Heart left ventricle (tissue), 16 donors: ENCODE results near the gene MINK1. TPM values are rescaled to one million over a fixed set of nuclear protein-coding genes. Genes with fewer than 3 reads are reported as not detected.
A peak's percentile ranks its signal among the peaks of the same experiment; 100 is the strongest.

Experiments
- ATAC-seq, 4 donors: fragments of 200-7000 bp; cut with Tn5 transposase; one replicate each; pipeline ENCODE4 v1.9.1; 2020 to 2022; ENCODE audit warnings: moderate library complexity in 4 of 4, mild to moderate bottlenecking in 3 of 4, moderate number of reproducible peaks in 1 of 4
- DNase-seq, 5 donors: peaks; one replicate each; pipeline ENCODE4 v3.0.0-alpha.2; 2020
- H3K27ac ChIP-seq, 12 donors: fragments of 200-600 bp; sonication (generic) in 4 of 12; one replicate each; pipeline versions ENCODE4 v1.5.0 to v1.8.0; 2016 to 2022; ENCODE audit warnings: mild to moderate bottlenecking in 2 of 12
- H3K27me3 ChIP-seq, 9 donors: fragments of 200-600 bp; sonication (generic) in 2 of 9; one replicate each; pipeline versions ENCODE4 v1.5.1 to v1.8.0; 2016 to 2022; ENCODE audit warnings: mild to moderate bottlenecking in 3 of 9
- H3K36me3 ChIP-seq, 9 donors: fragments of 200-600 bp; sonication (generic) in 2 of 9; one replicate each; pipeline versions ENCODE4 v1.5.0 to v1.8.0; 2018 to 2022; ENCODE audit warnings: mild to moderate bottlenecking in 2 of 9
- H3K4me1 ChIP-seq, 12 donors: fragments of 200-600 bp; sonication (generic) in 4 of 12; one replicate each; pipeline versions ENCODE4 v1.5.0 to v1.8.0; 2016 to 2022; ENCODE audit warnings: mild to moderate bottlenecking in 3 of 12
- H3K4me3 ChIP-seq, 12 donors: fragments of 200-600 bp; sonication (generic) in 4 of 12; one replicate each; pipeline versions ENCODE4 v1.5.0 to v1.8.0; 2017 to 2022; ENCODE audit warnings: mild to moderate bottlenecking in 9 of 12, moderate library complexity in 4 of 12
- H3K9me3 ChIP-seq, 12 donors: fragments of 200-600 bp; sonication (generic) in 4 of 12; one replicate each; pipeline versions ENCODE4 v1.5.0 to v1.8.0; 2016 to 2022; ENCODE audit warnings: mild to moderate bottlenecking in 1 of 12
- CTCF ChIP-seq, 12 donors: fragments of 200-600 bp; sonication (generic) in 4 of 12; IDR thresholded peaks; one replicate each; pipeline versions ENCODE4 v1.5.0 to v1.8.0; 2018 to 2022; ENCODE audit warnings: antibody characterized with exemption in 12 of 12, mild to moderate bottlenecking in 5 of 12
- POLR2A ChIP-seq, 2 donors: fragments of 450-650 bp; IDR thresholded peaks; one replicate each; pipeline ENCODE4 v1.6.1; 2017; ENCODE audit warnings: antibody characterized with exemption in 2 of 2, mild to moderate bottlenecking in 2 of 2, moderate library complexity in 2 of 2
- WGBS, 4 donors: extraction: QIAGEN DNeasy Blood & Tissue Kit in 2 of 4; methylation state at CpG; one replicate each; pipeline versions ENCODE4 v1.1.5 to v1.1.7; 2013 to 2018; 5-methylcytosine and 5-hydroxymethylcytosine counted together
- intact Hi-C, 10 donors: fragments of 100-400 bp; cut with DNase I; formaldehyde crosslinking; loops; one replicate each; pipeline versions ENCODE4 v1.11.1 to v1.14.2; 2022
- polyA plus RNA-seq, 2 donors: library from polyadenylated mRNA; stranded (reverse); fragments of 200-250 nt; gene quantifications; one replicate each; pipeline ENCODE4 v1.2.3, GENCODE V29; 2013
- total RNA-seq, 9 donors: library from RNA; depleted of rRNA in 2 of 9; stranded (reverse); fragments of >200 nt in 2 of 9; fragmentation: NEBNext Ultra II Directional in 3 of 9; extraction: Animal tissue kit (Norgen Biotek cat#: 25700) in 3 of 9; gene quantifications; one replicate each; pipeline versions ENCODE4 v1.1.0 to v1.2.4, GENCODE V29; 2016 to 2023
- donor health status: ischemic (EF 13 %, LVEDD 7.1; RV severe dilation, severe dysfunction).
- donor health status: healthy with polysubstance abuse.
- donor health status: DM: no; HTN: yes; CAD: no.
- donor health status: DM: no; HTN: no; CAD: no.
- donor health status: ischemic (EF 25% LVEDD 6.9; RV normal size, moderate dysfunction).
- donor health status: ischemic (EF 25% LVEDD 5.7; RV mildly dilated, moderate dysfunction).
- donor health status: healthy.
- donor health status: DM: yes; HTN: yes; CAD: no.
- donor health status: ischemic (EF 35%, LVEDD 5.7; RV mildly dilated, moderate dysfunction).
- donor health status: nonischemic (EF 11% LVEDD 7.7; RV severe dilation, severe dysfunction).
- donor health status: DM: yes; HTN: yes; CAD: no.
- donor health status: PGD.
- donor health status: ischemic (EF 29% LVEDD 5.4; RV normal size, mild dysfunction).
- donor health status: nonischemic (EF 23%, LVEDD 6.1; RV moderate dilation, normal function).

The MINK1 gene
- total and polyA plus RNA-seq, 11 donors = 23.1 to 55.8 (median 33.0) TPM

DNA sequence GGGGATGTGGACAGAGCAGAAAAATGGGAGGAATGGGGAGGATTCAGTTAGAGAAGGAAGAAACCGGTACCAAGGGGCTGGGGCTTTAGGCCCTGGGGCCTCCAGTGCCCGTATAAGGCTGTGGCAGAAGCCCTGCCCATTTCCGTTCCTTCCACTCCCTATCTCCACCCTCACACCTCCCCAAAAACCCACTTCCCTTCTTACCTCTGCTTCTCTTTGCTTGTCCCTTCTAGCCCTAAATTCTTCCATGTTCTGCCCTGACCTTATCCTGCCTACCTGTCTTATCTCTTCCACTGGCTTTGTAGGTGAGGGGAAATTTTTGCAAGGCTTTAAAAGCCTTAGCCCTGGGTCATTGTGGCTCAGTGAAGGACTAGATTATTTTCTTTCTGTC is 111.0 kb downstream of the MINK1 start:
- H3K27me3 ChIP-seq = no peaks in the 10 kb centered on the region
- WGBS, 4 donors = 43 to 53% (median 50%) methylated on average over 3 of the region's 3 CpGs
- H3K27ac ChIP-seq = peak overlapping the region in 6 of 12 donors; percentile 39 to 99 (median 83)
- H3K36me3 ChIP-seq = peaks cover 0 to 56% (median 49%) of the 10 kb centered on the region in 9 donors
- intact Hi-C loops = loop anchor here in 2 of 10 donors (5.0 kb wide), 2 partner anchors 37 to 53 kb away; partner anchors contain the start of genes INCA1 (in 1 of the 2) and KIF1C (in 1 of the 2)
- DNase-seq (no peak), ATAC-seq (no peak)
- TF ChIP-seq POLR2A (IDR thresholded peaks at IDR 0.05) (no peak), CTCF (IDR thresholded peaks at IDR 0.05) (no peak)
- H3K4me1 ChIP-seq = peaks cover 15 to 66% (median 45%) of the 10 kb centered on the region in 12 donors
- H3K9me3 ChIP-seq = no peaks in the 10 kb centered on the region
- H3K4me3 ChIP-seq = peak overlapping the region in 1 of 12 donors; percentile 98

GRCh38 chr17:4944554-4945175 is 111.5 kb downstream of the MINK1 start:
- TF ChIP-seq POLR2A (IDR thresholded peaks at IDR 0.05) = no peak
- no peak for TF ChIP-seq CTCF (IDR thresholded peaks at IDR 0.05)
- DNase-seq (peak in 1 of 5 donors; percentile 57), ATAC-seq (no peak)
- Histone ChIP-seq H3K9me3 (no peaks in the 10 kb centered on the region), H3K36me3 (peaks cover 0 to 56% (median 49%) of the 10 kb centered on the region in 9 donors), H3K27ac (peak overlapping the region in 10 of 12 donors; percentile 6 to 100 (median 66)), H3K4me3 (peak overlapping the region in 2 of 12 donors; percentile 98 to 100), H3K27me3 (no peaks in the 10 kb centered on the region), H3K4me1 (peaks cover 15 to 68% (median 46%) of the 10 kb centered on the region in 12 donors)
- 57 to 60% (median 58%) methylated on average over 8 of the region's 8 CpGs for WGBS, 4 donors
- intact Hi-C loops = loop anchor here in 3 of 10 donors (5.0 kb wide), 3 partner anchors 37 to 53 kb away; partner anchors contain the start of genes CAMTA2 (in 1 of the 3), INCA1 (in 1 of the 3) and KIF1C (in 1 of the 3)

DNA sequence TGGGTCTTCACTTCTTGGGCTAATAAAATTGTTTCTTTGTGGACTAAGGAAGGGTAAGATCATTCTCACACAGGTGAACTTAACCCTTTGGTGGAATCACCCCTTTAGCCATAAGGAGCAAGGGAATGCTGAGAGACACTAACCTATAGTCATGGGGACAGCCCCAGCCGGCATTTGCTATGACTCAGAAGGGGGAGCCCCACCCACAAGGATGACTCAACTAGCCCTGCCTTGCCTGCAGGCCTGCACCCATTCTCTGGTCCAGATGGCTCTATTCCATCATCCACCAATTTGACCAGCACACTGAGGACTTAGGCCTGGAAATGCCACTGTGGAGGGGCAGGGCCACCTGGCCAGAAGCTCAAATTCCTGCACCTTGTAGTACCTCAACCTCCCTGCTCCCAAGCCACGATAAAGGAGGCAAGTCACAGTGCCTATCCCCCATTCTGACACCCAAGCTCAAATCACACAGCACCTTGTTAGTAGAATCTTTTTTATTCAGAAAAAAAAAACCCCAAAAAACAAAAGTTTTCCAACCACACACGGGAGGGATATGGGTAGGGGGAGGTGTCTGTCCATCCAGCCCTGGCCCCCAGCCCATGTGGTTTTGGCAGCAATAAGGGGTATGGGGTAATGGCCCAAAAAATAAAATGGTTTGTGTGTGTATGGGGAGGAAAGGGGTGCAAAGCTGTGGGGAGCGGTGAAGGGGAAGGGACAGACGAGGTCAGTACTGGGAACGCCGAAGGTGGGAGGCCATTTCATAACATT is 112.2 kb downstream of the MINK1 start:
- peaks cover 15 to 75% (median 52%) of the 10 kb centered on the region in 12 donors for H3K4me1 ChIP-seq

More for the DNA sequence above, 112.2 kb downstream of the MINK1 start:
- peaks cover 0 to 56% (median 49%) of the 10 kb centered on the region in 9 donors for H3K36me3 ChIP-seq
- H3K9me3 ChIP-seq = no peaks in the 10 kb centered on the region
- H3K27ac ChIP-seq = peak overlapping the region in 10 of 12 donors; percentile 6 to 100 (median 82)
- intact Hi-C loops = loop anchor here in 1 of 10 donors (5.0 kb wide), 1 partner anchor 42 kb away; the partner anchor contains the start of gene CAMTA2
- DNase-seq (peak; percentile 67 to 89 (median 76)), ATAC-seq (peak in 3 of 4 donors; percentile 31 to 45 (median 34))
- TF ChIP-seq POLR2A (IDR thresholded peaks at IDR 0.05) = peak in 1 of 2 donors; percentile 35
- no peak for TF ChIP-seq CTCF (IDR thresholded peaks at IDR 0.05)
- peak overlapping the region in 5 of 12 donors; percentile 76 to 100 (median 99) for H3K4me3 ChIP-seq
- 46 to 55% (median 51%) methylated on average over 7 of the region's 7 CpGs for WGBS, 4 donors
- H3K27me3 ChIP-seq = no peaks in the 10 kb centered on the region
